K562 (cell line): ENCODE data around the gene LRRIQ4. TPM values are rescaled to one million over a fixed set of nuclear protein-coding genes. Genes with fewer than 3 reads are reported as not detected.

ENCODE experiments used
- ATAC-seq: fragments of 200-7000 bp; cut with Tn5 transposase; 3 replicates; pipeline ENCODE4 v1.9.1; 2020; ENCODE audit warnings: moderate library complexity
- BruUV-seq: library from RNA; stranded (reverse); fragments of 400-500 nt; replicated peaks from 2 replicates; lab custom pipeline; 2021; lab: Mats Ljungman, UMichigan
- CTCF ChIA-PET: fragments of 300-600 bp; formaldehyde crosslinking; extraction: SDS; loops from one replicate; lab custom pipeline; 2021; ENCODE audit warnings: low intra/inter-chr PET ratio; lab: Yijun Ruan, JAX
- POLR2A ChIA-PET: fragments of 300-600, 350-650 bp; sonication (Branson Sonifier 250); formaldehyde crosslinking; extraction: SDS; loops from one replicate; lab custom pipeline; 2021; ENCODE audit warnings: antibody characterized with exemption, inconsistent platforms; lab: Yijun Ruan, JAX
- DNase-seq, 4 experiments: peaks; one replicate each; pipeline versions ENCODE4 v3.0.0 to v3.0.0-alpha.2; 2011 to 2018; ENCODE audit warnings: low spot score in 3 of 4, mixed read lengths in 3 of 4; ENCODE audit errors: extremely low read depth in 1 of 4
- FAIRE-seq: peaks from 2 replicates; lab custom pipeline; 2011; peaks lifted over from hg19 to GRCh38; lab: Jason Lieb, UNC
- H2AFZ ChIP-seq: 2 replicates; pipeline ENCODE4 v1.6.0; 2011; ENCODE audit warnings: low read depth, low read length, control low read depth, inconsistent platforms
- H3K27ac ChIP-seq: fragments of 200-600 bp; 3 replicates; pipeline ENCODE4 v1.8.0; 2011; ENCODE audit warnings: low read depth, mild to moderate bottlenecking, control low read depth, inconsistent platforms, low read length, moderate library complexity, mixed read lengths; ENCODE audit errors: extremely low read depth
- H3K27me3 ChIP-seq, 2 experiments: fragments of 300-600 bp in 1 of 2; 2 replicates in 1 of 2; 3 replicates in 1 of 2; pipeline versions ENCODE4 v1.6.0 to v1.8.0; 2011; ENCODE audit warnings: inconsistent platforms in 2 of 2, low read length in 2 of 2, mild to moderate bottlenecking in 1 of 2, mixed read lengths in 1 of 2, moderate library complexity in 1 of 2; ENCODE audit not compliant: control insufficient read depth in 2 of 2, insufficient read depth in 2 of 2
- H3K36me3 ChIP-seq: fragments of 300-600 bp; 3 replicates; pipeline ENCODE4 v1.8.0; 2011; ENCODE audit warnings: mild to moderate bottlenecking, low read length, inconsistent platforms; ENCODE audit not compliant: control insufficient read depth, insufficient read depth
- H3K4me1 ChIP-seq, 2 experiments: fragments of 200-600 bp in 1 of 2; replicated peaks in 1 of 2; 2 replicates in 1 of 2; 3 replicates in 1 of 2; pipeline versions ENCODE4 v1.5.1 to v1.8.0; 2011; ENCODE audit warnings: inconsistent platforms in 2 of 2, low read length in 2 of 2, mild to moderate bottlenecking in 1 of 2, mixed read lengths in 1 of 2, moderate library complexity in 1 of 2; ENCODE audit not compliant: control insufficient read depth in 2 of 2, insufficient read depth in 2 of 2
- H3K4me2 ChIP-seq: 2 replicates; pipeline ENCODE4 v1.6.1; 2011; ENCODE audit warnings: low read length, control low read depth, inconsistent platforms, mixed read lengths; ENCODE audit not compliant: insufficient read depth
- H3K4me3 ChIP-seq: fragments of 200-600 bp; sonication (generic), shearing (Covaris generic); 2 replicates; pipeline ENCODE4 v1.5.1; 2016; ENCODE audit warnings: control low read depth, inconsistent platforms
- H3K79me2 ChIP-seq: fragments of 200-600 bp; 3 replicates; pipeline ENCODE4 v1.8.0; 2011; ENCODE audit warnings: low read length, inconsistent platforms; ENCODE audit not compliant: control insufficient read depth, insufficient read depth
- H3K9ac ChIP-seq, 2 experiments: 2 replicates each; pipeline versions ENCODE4 v1.6.0 to v1.6.1; 2011; ENCODE audit warnings: low read depth in 2 of 2, low read length in 2 of 2, control low read depth in 1 of 2, inconsistent platforms in 1 of 2, mild to moderate bottlenecking in 1 of 2, mixed read lengths in 1 of 2; ENCODE audit not compliant: insufficient read depth in 1 of 2
- H3K9me1 ChIP-seq: one replicate; pipeline ENCODE4 v1.6.0; 2011; ENCODE audit warnings: inconsistent platforms, mild to moderate bottlenecking, low read length, moderate library complexity; ENCODE audit not compliant: control insufficient read depth, insufficient read depth
- H3K9me3 ChIP-seq: replicated peaks from 2 replicates; pipeline ENCODE4 v1.5.1; 2011; ENCODE audit warnings: low read depth, low read length, inconsistent platforms; ENCODE audit not compliant: control insufficient read depth, insufficient read depth
- H4K20me1 ChIP-seq: replicated peaks from 2 replicates; pipeline ENCODE4 v1.6.1; 2011; ENCODE audit warnings: low read length, inconsistent platforms, mixed read lengths; ENCODE audit not compliant: control insufficient read depth, insufficient read depth
- C11orf30 ChIP-seq: fragments of 450-650 bp; IDR thresholded peaks from 2 replicates; pipeline ENCODE4 v1.6.1; 2016; ENCODE audit warnings: low read depth, mild to moderate bottlenecking
- MAFF ChIP-seq: IDR thresholded peaks from 2 replicates; pipeline ENCODE4 v1.6.1; 2012; ENCODE audit warnings: low read length, improper control_type of control experiment
- MAFG ChIP-seq: fragments of 450-650 bp; conservative IDR thresholded peaks from 2 replicates; pipeline ENCODE4 v1.6.1; 2016; ENCODE audit warnings: missing genetic modification characterization, missing compliant biosample characterization
- NFE2 ChIP-seq: IDR thresholded peaks from 2 replicates; pipeline ENCODE4 v1.6.1; 2014; ENCODE audit warnings: antibody characterized with exemption, low read depth
- NR1H2 ChIP-seq: sonication (generic); formaldehyde crosslinking; IDR thresholded peaks from 2 replicates; pipeline ENCODE4 v1.4.0; 2020; ENCODE audit warnings: mild to moderate bottlenecking, missing genetic modification reagents
- ZNF316 ChIP-seq: fragments of 450-650 bp; IDR thresholded peaks from 2 replicates; pipeline ENCODE4 v1.6.1; 2016
- WGBS: fragments of 100-300 bp; shearing (Covaris generic); methylation state at CpG from one replicate; pipeline ENCODE4 v1.1.6; 2016; ENCODE audit warnings: low coverage, mixed read lengths; ENCODE audit not compliant: insufficient coverage; ENCODE audit errors: missing lambda C conversion rate; 5-methylcytosine and 5-hydroxymethylcytosine counted together
- in situ Hi-C: fragments of 300-500 bp; cut with MboI; formaldehyde crosslinking; loops from 4 replicates; pipeline ENCODE4 v1.15.0; 2018; ENCODE audit warnings: inconsistent platforms, mixed read lengths
- intact Hi-C: fragments of 100-400 bp; cut with micrococcal nuclease; formaldehyde crosslinking; loops from 2 replicates; pipeline ENCODE4 v1.14.2; 2022
- polyA plus RNA-seq, 8 experiments: library from polyadenylated mRNA; depleted of rRNA in 4 of 8; stranded (reverse) in 5 of 8; unstranded in 3 of 8; fragments of >200 nt; fragmentation: Nextera tagmentation in 2 of 8; fragmentation: Illumina TruSeq in 1 of 8; extraction: Ambion mirVana in 2 of 8; extraction: Trizol in 1 of 8; gene quantifications; 2 replicates each; pipeline versions ENCODE4 v1.2.1 to v1.2.3, GENCODE V29; 2011 to 2014; ENCODE audit warnings: inconsistent platforms in 1 of 8, missing spikeins in 1 of 8
- total RNA-seq, 7 experiments: library from RNA; depleted of rRNA in 6 of 7; stranded (reverse); fragments of >200 nt in 6 of 7; fragmentation: Illumina TruSeq in 2 of 7; extraction: Trizol in 2 of 7; gene quantifications; 2 replicates each; pipeline versions ENCODE4 v1.2.1 to v1.2.3, GENCODE V29; 2011 to 2021; ENCODE audit warnings: low replicate concordance in 1 of 7
- TF ChIP-seq, protein P1 (sequence below): fragments of 450-650 bp; formaldehyde crosslinking; IDR thresholded peaks from 2 replicates; pipeline ENCODE4 v1.4.0; 2020; ENCODE audit warnings: mild to moderate bottlenecking

The LRRIQ4 gene
- total and polyA plus RNA-seq, 9 of the 15 experiments (the other 6 are each of a cell fraction or from before 2014, with no cell fraction given): not detected

GRCh38 chr3:169804681-169805080, 8.0 kb upstream of the LRRIQ4 start:
- in situ Hi-C loops: no loop called here
- Histone ChIP-seq H4K20me1 (no peaks in the 10 kb centered on the region), H2AFZ (no peak overlapping the region), H3K79me2 (no peaks in the 10 kb centered on the region), H3K9me1 (no peaks in the 10 kb centered on the region), H3K4me1 (no peaks in the 10 kb centered on the region), H3K4me3 (no peak overlapping the region)
- TF ChIP-seq C11orf30 (peak; percentile 68), NFE2 (peak; percentile 32; the same call in 1 of the 2 replicates), MAFG (tag) (peak; percentile 71), ZNF316 (peak; percentile 76), NR1H2 (CRISPR knock-in tag) (no peak), MAFF (0 out of 2 replicates have a peak, but pooled peaks have one; percentile 16)
- TF ChIP-seq, protein P1, sequence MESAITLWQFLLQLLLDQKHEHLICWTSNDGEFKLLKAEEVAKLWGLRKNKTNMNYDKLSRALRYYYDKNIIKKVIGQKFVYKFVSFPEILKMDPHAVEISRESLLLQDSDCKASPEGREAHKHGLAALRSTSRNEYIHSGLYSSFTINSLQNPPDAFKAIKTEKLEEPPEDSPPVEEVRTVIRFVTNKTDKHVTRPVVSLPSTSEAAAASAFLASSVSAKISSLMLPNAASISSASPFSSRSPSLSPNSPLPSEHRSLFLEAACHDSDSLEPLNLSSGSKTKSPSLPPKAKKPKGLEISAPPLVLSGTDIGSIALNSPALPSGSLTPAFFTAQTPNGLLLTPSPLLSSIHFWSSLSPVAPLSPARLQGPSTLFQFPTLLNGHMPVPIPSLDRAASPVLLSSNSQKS (CRISPR knock-in tag): no peak
- TF ChIP-seq, all 486 proteins: peak for 5
- Histone ChIP-seq H3K9me3 (no peaks in the 10 kb centered on the region), H3K4me2 (no peak overlapping the region), H3K36me3 (no peaks in the 10 kb centered on the region), H3K27me3 (no peaks in the 10 kb centered on the region), H3K27ac (no peak overlapping the region), H3K9ac (no peak overlapping the region)
- ChIA-PET POLR2A (no interaction called here), CTCF (no interaction called here)
- no peak for DNase-seq
- intact Hi-C loops: no loop called here
- BruUV-seq: no TSS peak
- WGBS: 51% methylated on average over 3 of the region's 3 CpGs
- no peak for ATAC-seq
- no peak for FAIRE-seq
